Peyer's patch (tissue), 4 donors: ENCODE results near the gene AGAP3.

Experiments
- POLR2A ChIP-seq, 2 donors: fragments of 450-650 bp; IDR thresholded peaks; one replicate each; pipeline ENCODE4 v1.5.1; 2017; ENCODE audit warnings: antibody characterized with exemption in 2 of 2, mild to moderate bottlenecking in 2 of 2, moderate library complexity in 2 of 2
- TF ChIP-seq, protein P1 (sequence below), 6 experiments: fragments of 450-650 bp in 4 of 6; fragments of 200-600 bp in 2 of 6; sonication (generic) in 1 of 6; IDR thresholded peaks; one replicate each; pipeline ENCODE4 v1.5.1; 2017 to 2019; ENCODE audit warnings: antibody characterized with exemption in 6 of 6, mild to moderate bottlenecking in 3 of 6, moderate library complexity in 1 of 6

DNA sequence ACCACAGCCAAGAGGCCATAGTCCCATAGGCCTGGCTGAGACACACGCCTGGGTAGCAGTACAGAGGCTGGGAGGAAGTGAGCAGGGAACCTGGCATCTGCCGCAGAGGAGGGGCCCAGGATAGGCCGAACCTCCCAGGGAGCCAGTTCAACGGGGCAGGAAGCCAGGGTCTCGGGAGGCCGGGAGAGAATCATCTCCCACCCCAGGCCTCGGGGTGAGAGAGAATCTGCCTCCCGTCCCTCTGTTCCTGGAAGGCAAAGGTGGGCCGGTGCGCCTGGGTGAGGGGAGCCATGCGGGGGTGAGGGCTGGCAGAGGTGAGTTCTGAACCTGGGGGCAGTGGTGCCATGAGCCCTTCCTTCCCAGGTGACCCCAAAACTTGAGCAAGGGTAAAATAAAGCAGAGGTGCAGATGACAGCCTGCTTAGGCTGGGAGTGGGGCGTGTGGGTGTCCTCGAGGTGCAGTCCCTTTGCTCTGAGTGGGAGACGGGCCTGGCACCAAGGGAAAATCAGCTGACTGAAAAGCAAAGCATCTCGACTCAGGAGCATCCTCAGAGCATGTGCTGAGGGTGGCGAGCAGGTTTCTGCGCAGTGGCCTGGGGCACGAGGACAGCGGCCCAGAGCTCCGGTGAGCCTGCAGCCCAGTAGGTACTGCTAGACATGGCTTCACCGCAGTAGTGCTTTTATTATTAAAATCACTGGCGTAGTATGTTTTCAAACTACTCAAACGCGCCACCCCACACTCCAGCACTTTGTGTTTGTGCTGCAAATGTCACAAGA lies 15.5 kb downstream of the AGAP3 start:
- TF ChIP-seq, protein P1, sequence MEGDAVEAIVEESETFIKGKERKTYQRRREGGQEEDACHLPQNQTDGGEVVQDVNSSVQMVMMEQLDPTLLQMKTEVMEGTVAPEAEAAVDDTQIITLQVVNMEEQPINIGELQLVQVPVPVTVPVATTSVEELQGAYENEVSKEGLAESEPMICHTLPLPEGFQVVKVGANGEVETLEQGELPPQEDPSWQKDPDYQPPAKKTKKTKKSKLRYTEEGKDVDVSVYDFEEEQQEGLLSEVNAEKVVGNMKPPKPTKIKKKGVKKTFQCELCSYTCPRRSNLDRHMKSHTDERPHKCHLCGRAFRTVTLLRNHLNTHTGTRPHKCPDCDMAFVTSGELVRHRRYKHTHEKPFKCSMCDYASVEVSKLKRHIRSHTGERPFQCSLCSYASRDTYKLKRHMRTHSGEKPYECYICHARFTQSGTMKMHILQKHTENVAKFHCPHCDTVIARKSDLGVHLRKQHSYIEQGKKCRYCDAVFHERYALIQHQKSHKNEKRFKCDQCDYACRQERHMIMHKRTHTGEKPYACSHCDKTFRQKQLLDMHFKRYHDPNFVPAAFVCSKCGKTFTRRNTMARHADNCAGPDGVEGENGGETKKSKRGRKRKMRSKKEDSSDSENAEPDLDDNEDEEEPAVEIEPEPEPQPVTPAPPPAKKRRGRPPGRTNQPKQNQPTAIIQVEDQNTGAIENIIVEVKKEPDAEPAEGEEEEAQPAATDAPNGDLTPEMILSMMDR (IDR thresholded peaks at IDR 0.05), result no peak
- TF ChIP-seq POLR2A (IDR thresholded peaks at IDR 0.05), result no peak
